Keratinocyte (primary cell): ENCODE results near the gene MYH9. TPM values are rescaled to one million over a fixed set of nuclear protein-coding genes. Genes with fewer than 3 reads are reported as not detected.

Source experiments
- DNase-seq: peaks from one replicate; pipeline ENCODE4 v3.0.0-alpha.2; 2011; ENCODE audit warnings: low read depth, missing footprints, low spot score
- FAIRE-seq: peaks from 2 replicates; lab custom pipeline; 2011; peaks lifted over from hg19 to GRCh38; lab: Jason Lieb, UNC
- H2AFZ ChIP-seq: 2 replicates; pipeline ENCODE4 v1.6.0; 2012; ENCODE audit warnings: low read length, control low read depth, inconsistent platforms; ENCODE audit not compliant: control insufficient read depth
- H3K27ac ChIP-seq: 2 replicates; pipeline ENCODE4 v1.5.1; 2011; ENCODE audit warnings: low read length; ENCODE audit not compliant: control insufficient read depth, insufficient read depth
- H3K27me3 ChIP-seq: 3 replicates; pipeline ENCODE4 v1.6.0; 2011; ENCODE audit warnings: low read length; ENCODE audit not compliant: control insufficient read depth, insufficient read depth; ENCODE audit errors: extremely low read depth
- H3K36me3 ChIP-seq, 2 experiments: 2 replicates in 1 of 2; 3 replicates in 1 of 2; pipeline ENCODE4 v1.5.1; 2011; ENCODE audit warnings: low read length in 2 of 2, mild to moderate bottlenecking in 1 of 2; ENCODE audit not compliant: control insufficient read depth in 2 of 2, insufficient read depth in 2 of 2; ENCODE audit errors: extremely low read depth in 1 of 2
- H3K4me1 ChIP-seq: 3 replicates; pipeline ENCODE4 v1.5.1; 2011; ENCODE audit warnings: low read length; ENCODE audit not compliant: control insufficient read depth, insufficient read depth; ENCODE audit errors: extremely low read depth
- H3K4me2 ChIP-seq: 3 replicates; pipeline ENCODE4 v1.6.0; 2011; ENCODE audit warnings: low read depth, low read length; ENCODE audit not compliant: control insufficient read depth, insufficient read depth; ENCODE audit errors: extremely low read depth
- H3K4me3 ChIP-seq, 3 experiments: fragments of 200-600 bp in 1 of 3; sonication (generic) in 1 of 3; 2 replicates in 2 of 3; 3 replicates in 1 of 3; pipeline ENCODE4 v1.5.1; 2011 to 2016; ENCODE audit warnings: low read length in 3 of 3, mild to moderate bottlenecking in 3 of 3, control low read depth in 2 of 3, inconsistent platforms in 1 of 3, low read depth in 1 of 3, mixed read lengths in 1 of 3, mixed run types in 1 of 3, moderate library complexity in 1 of 3; ENCODE audit not compliant: control insufficient read depth in 2 of 3, insufficient read depth in 2 of 3; ENCODE audit errors: extremely low read depth in 1 of 3
- H3K79me2 ChIP-seq: 2 replicates; pipeline ENCODE4 v1.6.0; 2012; ENCODE audit warnings: low read length; ENCODE audit not compliant: control insufficient read depth, insufficient read depth
- H3K9ac ChIP-seq: 3 replicates; pipeline ENCODE4 v1.6.0; 2011; ENCODE audit warnings: low read length; ENCODE audit not compliant: control insufficient read depth, insufficient read depth; ENCODE audit errors: extremely low read depth
- H3K9me1 ChIP-seq: 3 replicates; pipeline ENCODE4 v1.6.0; 2011; ENCODE audit warnings: low read length; ENCODE audit not compliant: control insufficient read depth, insufficient read depth; ENCODE audit errors: extremely low read depth
- H3K9me3 ChIP-seq: 2 replicates; pipeline ENCODE4 v1.5.1; 2012; ENCODE audit warnings: low read depth, low read length; ENCODE audit not compliant: control insufficient read depth
- H4K20me1 ChIP-seq: 3 replicates; pipeline ENCODE4 v1.6.0; 2011; ENCODE audit warnings: low read length; ENCODE audit not compliant: control insufficient read depth, insufficient read depth; ENCODE audit errors: extremely low read depth
- EZH2 ChIP-seq: IDR thresholded peaks from one replicate; pipeline ENCODE4 v1.6.1; 2012; ENCODE audit warnings: inconsistent platforms, mild to moderate bottlenecking, low read length, moderate library complexity
- dilution Hi-C: fragments of 300-500 bp; cut with MboI; formaldehyde crosslinking; loops from one replicate; pipeline ENCODE4 v1.7.0; 2020; ENCODE audit warnings: low sequenced_read_pairs; ENCODE audit not compliant: extremely low pct_ligation_motif_present
- polyA plus RNA-seq, 5 experiments: library from polyadenylated mRNA; depleted of rRNA in 3 of 5; stranded (reverse) in 3 of 5; stranded (forward) in 1 of 5; unstranded in 1 of 5; fragments of >200 nt; gene quantifications; 1 replicate in 1 of 5; 2 replicates in 3 of 5; 3 replicates in 1 of 5; pipeline versions ENCODE4 v1.2.1 to v1.2.3, GENCODE V29; 2011 to 2012; ENCODE audit warnings: missing spikeins in 2 of 5, low read depth in 1 of 5, low replicate concordance in 1 of 5
- TF ChIP-seq, protein P1 (sequence below), 3 experiments: IDR thresholded peaks in 1 of 3; conservative IDR thresholded peaks in 1 of 3; optimal IDR thresholded peaks in 1 of 3; 2 replicates in 2 of 3; 3 replicates in 1 of 3; pipeline versions ENCODE3 to v1.5.1; 2011; ENCODE audit warnings: low read length in 3 of 3, mild to moderate bottlenecking in 3 of 3, moderate library complexity in 2 of 3, control low read depth in 1 of 3, inconsistent platforms in 1 of 3; ENCODE audit not compliant: insufficient read depth in 2 of 3; ENCODE audit errors: extremely low read depth in 1 of 3

MYH9 gene
- polyA plus RNA-seq, 1 donor (not counting 4 experiments of a cell fraction or from before 2014, with no cell fraction given), result 351 TPM

DNA sequence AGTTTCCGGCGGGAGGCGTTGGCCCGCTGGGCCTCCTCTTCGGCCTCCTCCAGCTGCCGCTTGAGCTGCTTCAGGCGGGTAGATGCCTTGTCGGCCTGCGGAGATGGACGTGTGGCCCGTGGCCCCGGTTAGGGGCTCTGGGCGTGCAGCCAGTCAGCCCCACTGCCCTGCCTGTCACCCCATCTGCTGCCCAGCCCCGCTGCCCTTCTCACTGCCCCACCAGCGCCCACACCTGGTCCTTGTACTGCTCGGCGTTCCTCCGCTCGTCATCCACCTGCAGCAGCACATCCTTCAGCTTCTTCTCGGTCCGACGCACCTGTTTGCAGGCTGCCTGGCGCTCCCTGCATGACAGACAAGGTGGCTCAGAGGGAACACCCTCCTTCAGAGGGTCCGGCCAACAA, 103.6 kb downstream of the MYH9 start:
- H3K9me3 ChIP-seq, result no peaks in the 10 kb centered on the region
- H3K27me3 ChIP-seq, result no peaks in the 10 kb centered on the region
- TF ChIP-seq, protein P1, sequence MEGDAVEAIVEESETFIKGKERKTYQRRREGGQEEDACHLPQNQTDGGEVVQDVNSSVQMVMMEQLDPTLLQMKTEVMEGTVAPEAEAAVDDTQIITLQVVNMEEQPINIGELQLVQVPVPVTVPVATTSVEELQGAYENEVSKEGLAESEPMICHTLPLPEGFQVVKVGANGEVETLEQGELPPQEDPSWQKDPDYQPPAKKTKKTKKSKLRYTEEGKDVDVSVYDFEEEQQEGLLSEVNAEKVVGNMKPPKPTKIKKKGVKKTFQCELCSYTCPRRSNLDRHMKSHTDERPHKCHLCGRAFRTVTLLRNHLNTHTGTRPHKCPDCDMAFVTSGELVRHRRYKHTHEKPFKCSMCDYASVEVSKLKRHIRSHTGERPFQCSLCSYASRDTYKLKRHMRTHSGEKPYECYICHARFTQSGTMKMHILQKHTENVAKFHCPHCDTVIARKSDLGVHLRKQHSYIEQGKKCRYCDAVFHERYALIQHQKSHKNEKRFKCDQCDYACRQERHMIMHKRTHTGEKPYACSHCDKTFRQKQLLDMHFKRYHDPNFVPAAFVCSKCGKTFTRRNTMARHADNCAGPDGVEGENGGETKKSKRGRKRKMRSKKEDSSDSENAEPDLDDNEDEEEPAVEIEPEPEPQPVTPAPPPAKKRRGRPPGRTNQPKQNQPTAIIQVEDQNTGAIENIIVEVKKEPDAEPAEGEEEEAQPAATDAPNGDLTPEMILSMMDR (optimal IDR thresholded peaks at IDR 0.05 in 1 of 3, IDR thresholded peaks at IDR 0.05 in 1 of 3, conservative IDR thresholded peaks at IDR 0.05 in 1 of 3; ENCODE audit: extremely low read depth in 1 of 3, insufficient read depth in 2 of 3, low read length in 3 of 3), result no peak
- no peak for TF ChIP-seq EZH2
- no peak overlapping the region for H3K4me2 ChIP-seq
- DNase-seq (no peak), FAIRE-seq (no peak)
- no peak overlapping the region for H2AFZ ChIP-seq
- H3K4me1 ChIP-seq, result no peaks in the 10 kb centered on the region
- H3K9me1 ChIP-seq, result no peaks in the 10 kb centered on the region
- peaks cover 8% of the 10 kb centered on the region for H3K79me2 ChIP-seq
- H3K4me3 ChIP-seq, result no peak overlapping the region
- H3K9ac ChIP-seq, result no peak overlapping the region
- H4K20me1 ChIP-seq, result peaks cover 39% of the 10 kb centered on the region
- H3K36me3 ChIP-seq, result peaks cover 66 to 70% of the 10 kb centered on the region in 2 experiments
- dilution Hi-C loops, result no loop called here
- H3K27ac ChIP-seq, result no peak overlapping the region

DNA sequence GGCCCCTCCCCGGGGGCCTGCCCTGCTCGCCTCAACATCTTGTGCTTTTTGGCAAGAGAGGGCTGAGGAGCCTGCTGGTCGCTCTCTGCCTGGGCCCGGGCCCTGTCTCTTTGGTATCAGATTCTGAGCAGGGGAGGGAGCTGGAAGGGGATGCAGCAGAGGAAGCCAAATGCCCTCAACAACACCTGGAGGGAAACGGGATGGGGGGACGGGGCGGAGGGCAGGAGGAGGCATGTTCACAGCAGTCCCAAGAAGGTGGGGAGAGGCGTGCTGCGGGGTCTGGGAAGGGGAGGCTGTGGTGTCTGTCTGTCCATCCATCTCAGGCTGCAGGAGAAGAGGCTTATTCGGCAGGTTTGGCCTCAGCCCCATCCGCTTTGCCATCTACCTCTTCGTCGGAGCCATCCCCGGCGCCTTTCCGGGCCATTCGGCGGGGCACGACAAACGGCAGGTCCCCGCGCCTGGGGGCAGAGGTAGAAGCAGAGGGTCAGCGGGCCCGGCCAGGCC, 105.4 kb downstream of the MYH9 start:
- FAIRE-seq, result no peak
- H3K4me3 ChIP-seq, result no peak overlapping the region
- no peaks in the 10 kb centered on the region for H3K9me3 ChIP-seq
- TF ChIP-seq, protein P1 (optimal IDR thresholded peaks at IDR 0.05 in 1 of 3, IDR thresholded peaks at IDR 0.05 in 1 of 3, conservative IDR thresholded peaks at IDR 0.05 in 1 of 3; ENCODE audit: extremely low read depth in 1 of 3, insufficient read depth in 2 of 3, low read length in 3 of 3), result no peak
- no peak for TF ChIP-seq EZH2
- peaks cover 52 to 53% of the 10 kb centered on the region in 2 experiments for H3K36me3 ChIP-seq
- dilution Hi-C loops, result no loop called here
- no peak overlapping the region for H3K4me2 ChIP-seq
- DNase-seq, result no peak
- H3K27me3 ChIP-seq, result no peaks in the 10 kb centered on the region
- H3K9me1 ChIP-seq, result no peaks in the 10 kb centered on the region
- H3K79me2 ChIP-seq, result peaks cover 2% of the 10 kb centered on the region
- no peak overlapping the region for H3K9ac ChIP-seq
- H2AFZ ChIP-seq, result no peak overlapping the region
- peaks cover 35% of the 10 kb centered on the region for H4K20me1 ChIP-seq
- H3K4me1 ChIP-seq, result no peaks in the 10 kb centered on the region
- no peak overlapping the region for H3K27ac ChIP-seq
